ENCODE results near the gene CABLES1. TPM values are rescaled to one million over a fixed set of nuclear protein-coding genes. Genes with fewer than 3 reads are reported as not detected.

The CABLES1 gene
- total RNA-seq, 1 experiment from 2014 or later = 11.8 TPM

DNA sequence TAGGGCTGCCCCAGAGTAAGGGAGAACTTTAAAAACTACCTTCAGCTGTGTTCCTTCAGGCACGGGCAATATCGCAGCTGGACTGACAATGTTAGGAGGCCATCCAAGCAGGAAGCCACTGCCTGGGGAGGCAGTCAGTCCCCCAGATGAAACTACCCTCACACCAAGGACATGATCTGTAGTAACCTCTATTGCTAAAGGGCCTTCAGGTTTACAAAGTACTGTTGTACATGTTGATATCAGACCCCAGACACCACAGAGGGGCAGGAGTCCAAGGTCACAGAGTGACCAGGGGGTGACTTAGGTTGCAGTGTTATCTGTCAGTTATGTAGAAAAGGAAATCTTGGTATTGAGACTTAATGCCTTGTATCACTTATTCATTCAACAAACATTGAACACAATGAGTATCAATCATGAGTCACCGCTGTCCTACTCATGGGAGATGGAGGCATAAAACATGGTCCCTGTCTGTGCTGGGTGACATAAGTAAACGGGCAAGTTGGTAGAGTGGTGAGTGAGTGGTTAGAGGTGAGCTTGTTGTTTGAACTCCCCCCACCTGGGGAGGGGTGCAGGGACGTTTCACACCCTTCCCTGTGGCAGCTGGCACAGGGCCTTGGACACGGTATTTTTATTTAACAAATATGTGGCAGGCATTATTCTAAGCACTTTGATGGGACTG, 7.1 kb downstream of the CABLES1 start:
- peak overlapping the region; percentile 55 for H3K4me2 ChIP-seq
- BruUV-seq (replicated peaks) = no TSS peak
- H2AFZ ChIP-seq = no peak overlapping the region
- H3K27me3 ChIP-seq (ENCODE audit: insufficient read depth, low read depth) = no peaks in the 10 kb centered on the region
- H3K4me1 ChIP-seq (replicated peaks; ENCODE audit: insufficient read depth) = peaks cover 49% of the 10 kb centered on the region
- no peaks in the 10 kb centered on the region for H3K9me2 ChIP-seq (ENCODE audit: insufficient read depth)
- peaks cover 77% of the 10 kb centered on the region for H3K79me2 ChIP-seq (ENCODE audit: low read depth)
- peaks cover 25% of the 10 kb centered on the region; the same call in 1 of the 2 replicates for H3F3A ChIP-seq (ENCODE audit: insufficient read depth, low read depth)
- no peaks in the 10 kb centered on the region; the same call in 1 of the 2 replicates for H4K20me1 ChIP-seq (ENCODE audit: insufficient read depth)
- peak overlapping the region; percentile 69 for H3K27ac ChIP-seq
- no peak overlapping the region for H3K4me3 ChIP-seq
- no peaks in the 10 kb centered on the region for H3K36me3 ChIP-seq (ENCODE audit: low read depth)
- no peak for TF ChIP-seq EZH2 (IDR thresholded peaks at IDR 0.05; ENCODE audit: low read depth)
- TF ChIP-seq, protein P1, sequence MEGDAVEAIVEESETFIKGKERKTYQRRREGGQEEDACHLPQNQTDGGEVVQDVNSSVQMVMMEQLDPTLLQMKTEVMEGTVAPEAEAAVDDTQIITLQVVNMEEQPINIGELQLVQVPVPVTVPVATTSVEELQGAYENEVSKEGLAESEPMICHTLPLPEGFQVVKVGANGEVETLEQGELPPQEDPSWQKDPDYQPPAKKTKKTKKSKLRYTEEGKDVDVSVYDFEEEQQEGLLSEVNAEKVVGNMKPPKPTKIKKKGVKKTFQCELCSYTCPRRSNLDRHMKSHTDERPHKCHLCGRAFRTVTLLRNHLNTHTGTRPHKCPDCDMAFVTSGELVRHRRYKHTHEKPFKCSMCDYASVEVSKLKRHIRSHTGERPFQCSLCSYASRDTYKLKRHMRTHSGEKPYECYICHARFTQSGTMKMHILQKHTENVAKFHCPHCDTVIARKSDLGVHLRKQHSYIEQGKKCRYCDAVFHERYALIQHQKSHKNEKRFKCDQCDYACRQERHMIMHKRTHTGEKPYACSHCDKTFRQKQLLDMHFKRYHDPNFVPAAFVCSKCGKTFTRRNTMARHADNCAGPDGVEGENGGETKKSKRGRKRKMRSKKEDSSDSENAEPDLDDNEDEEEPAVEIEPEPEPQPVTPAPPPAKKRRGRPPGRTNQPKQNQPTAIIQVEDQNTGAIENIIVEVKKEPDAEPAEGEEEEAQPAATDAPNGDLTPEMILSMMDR (conservative IDR thresholded peaks at IDR 0.05) = no peak
- intact Hi-C loops (cut with micrococcal nuclease; ENCODE audit: unreplicated experiment) = no loop called here
- H3K9me3 ChIP-seq (ENCODE audit: insufficient read depth, low read depth) = no peaks in the 10 kb centered on the region
- ChIA-PET CTCF (no interaction called here), POLR2A (ENCODE audit: unreplicated experiment) (no interaction called here)
- peak in 1 of 2 experiments; percentile 71 for DNase-seq

DNA sequence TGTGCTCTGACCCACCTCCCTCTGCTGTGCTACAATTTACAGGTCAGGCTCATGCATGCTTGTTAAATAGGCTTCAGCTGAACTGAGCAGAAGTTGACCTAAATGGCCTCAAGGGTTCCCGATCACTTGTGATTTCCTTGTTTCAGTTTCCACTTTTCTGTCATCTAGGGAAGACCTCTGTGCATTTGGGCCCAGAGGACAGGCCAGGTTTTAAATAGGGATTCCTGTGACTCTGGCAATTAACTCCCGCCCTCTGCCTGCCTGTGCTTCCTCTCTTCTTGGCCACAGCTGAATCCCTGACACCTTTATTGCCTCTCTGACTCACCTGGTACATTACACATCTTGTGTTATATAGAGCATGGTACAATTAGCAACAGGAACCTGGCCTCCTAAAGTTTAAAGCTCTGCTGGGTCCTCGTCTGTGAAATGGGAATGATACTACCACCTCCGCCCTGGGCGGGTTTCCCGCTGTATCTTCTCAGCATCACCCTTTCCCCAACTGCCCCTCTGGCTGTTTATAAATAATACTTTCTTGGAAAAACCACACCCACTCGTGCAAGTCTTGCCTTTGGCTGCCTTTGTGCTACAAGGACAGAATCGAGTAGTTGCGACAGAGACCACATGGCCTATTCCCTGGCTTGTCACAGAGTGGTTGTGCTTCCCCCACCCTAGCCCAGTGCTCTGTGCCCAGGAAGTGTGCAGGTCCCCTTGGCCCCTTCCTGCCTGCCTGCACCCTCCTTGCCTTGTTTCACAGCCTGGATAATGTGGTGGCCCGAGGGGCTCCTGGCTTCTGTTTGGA, 7.9 kb downstream of the CABLES1 start:
- peaks cover 69% of the 10 kb centered on the region for H3K79me2 ChIP-seq (ENCODE audit: low read depth)
- H3K27ac ChIP-seq = peak overlapping the region; percentile 69
- intact Hi-C loops (cut with micrococcal nuclease; ENCODE audit: unreplicated experiment) = no loop called here
- no peaks in the 10 kb centered on the region for H3K36me3 ChIP-seq (ENCODE audit: low read depth)
- no peaks in the 10 kb centered on the region for H3K27me3 ChIP-seq (ENCODE audit: insufficient read depth, low read depth)
- DNase-seq = peak; percentile 33 to 87
- no peaks in the 10 kb centered on the region for H3K9me2 ChIP-seq (ENCODE audit: insufficient read depth)
- no peak overlapping the region for H3K4me3 ChIP-seq
- POLR2A ChIA-PET (ENCODE audit: unreplicated experiment) = no interaction called here
- peaks cover 25% of the 10 kb centered on the region; the same call in 1 of the 2 replicates for H3F3A ChIP-seq (ENCODE audit: insufficient read depth, low read depth)
- no peak overlapping the region for H2AFZ ChIP-seq
- no TSS peak for BruUV-seq (replicated peaks)
- peak overlapping the region; percentile 55 for H3K4me2 ChIP-seq
- H3K4me1 ChIP-seq (replicated peaks; ENCODE audit: insufficient read depth) = peaks cover 41% of the 10 kb centered on the region
- CTCF ChIA-PET = no interaction called here
- no peaks in the 10 kb centered on the region for H3K9me3 ChIP-seq (ENCODE audit: insufficient read depth, low read depth)
- no peaks in the 10 kb centered on the region; the same call in 1 of the 2 replicates for H4K20me1 ChIP-seq (ENCODE audit: insufficient read depth)
- TF ChIP-seq, protein P1 (conservative IDR thresholded peaks at IDR 0.05) = no peak
- TF ChIP-seq EZH2 (IDR thresholded peaks at IDR 0.05; ENCODE audit: low read depth) = no peak

DNA sequence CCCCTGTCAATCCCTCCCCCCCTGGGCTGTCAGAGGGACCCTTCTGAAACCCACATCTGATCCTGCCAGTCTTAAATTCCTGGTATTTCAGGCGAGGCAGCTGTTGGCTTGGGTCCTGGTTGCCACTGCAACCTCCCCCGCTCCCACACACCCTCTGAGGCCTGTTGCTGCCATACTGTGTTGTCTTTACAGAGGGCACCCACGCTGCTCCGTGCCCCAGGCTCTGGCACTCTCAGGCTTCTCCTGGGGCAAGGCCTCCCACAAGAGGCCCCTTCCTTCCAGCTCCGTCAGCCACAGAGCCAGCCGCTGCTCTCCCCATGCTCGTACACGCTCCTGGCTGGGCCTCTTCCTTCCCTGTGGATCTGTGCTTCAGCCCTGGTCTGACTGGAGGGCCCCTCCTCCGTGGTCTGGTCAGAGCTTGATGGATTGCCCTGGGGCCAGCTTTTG, 8.6 kb downstream of the CABLES1 start:
- peaks cover 63% of the 10 kb centered on the region for H3K79me2 ChIP-seq (ENCODE audit: low read depth)
- H3K4me3 ChIP-seq = no peak overlapping the region
- no peak overlapping the region for H2AFZ ChIP-seq
- DNase-seq = no peak
- no peaks in the 10 kb centered on the region for H3K9me3 ChIP-seq (ENCODE audit: insufficient read depth, low read depth)
- peaks cover 39% of the 10 kb centered on the region for H3K4me1 ChIP-seq (replicated peaks; ENCODE audit: insufficient read depth)
- no TSS peak for BruUV-seq (replicated peaks)
- ChIA-PET CTCF (no interaction called here), POLR2A (ENCODE audit: unreplicated experiment) (no interaction called here)
- TF ChIP-seq, protein P1 (conservative IDR thresholded peaks at IDR 0.05) = no peak
- no peak for TF ChIP-seq EZH2 (IDR thresholded peaks at IDR 0.05; ENCODE audit: low read depth)
- peak overlapping the region; percentile 55 for H3K4me2 ChIP-seq
- H3K27me3 ChIP-seq (ENCODE audit: insufficient read depth, low read depth) = no peaks in the 10 kb centered on the region
- H4K20me1 ChIP-seq (ENCODE audit: insufficient read depth) = no peaks in the 10 kb centered on the region; the same call in 1 of the 2 replicates
- intact Hi-C loops (cut with micrococcal nuclease; ENCODE audit: unreplicated experiment) = no loop called here
- peak overlapping the region; percentile 69 for H3K27ac ChIP-seq
- peaks cover 25% of the 10 kb centered on the region; the same call in 1 of the 2 replicates for H3F3A ChIP-seq (ENCODE audit: insufficient read depth, low read depth)
- H3K36me3 ChIP-seq (ENCODE audit: low read depth) = no peaks in the 10 kb centered on the region
- H3K9me2 ChIP-seq (ENCODE audit: insufficient read depth) = no peaks in the 10 kb centered on the region
